ENCODE data around the gene ZCCHC4.

The ZCCHC4 gene

GRCh38 chr4:25313201-25313895 is 774 bp downstream of the ZCCHC4 start:
- no peaks in the 10 kb centered on the region for H4K20me1 ChIP-seq (ENCODE audit: control insufficient read depth, insufficient read depth, low read depth, low read length)
- no peaks in the 10 kb centered on the region for H3K27me3 ChIP-seq (ENCODE audit: control insufficient read depth, low read length)
- H3F3A ChIP-seq (ENCODE audit: control insufficient read depth, insufficient read depth): no peaks in the 10 kb centered on the region
- no peak overlapping the region for H3K27ac ChIP-seq (ENCODE audit: low read depth, low read length)
- no peaks in the 10 kb centered on the region for H3K9me2 ChIP-seq (replicated peaks; ENCODE audit: control insufficient read depth, low read length)
- peaks cover 22% of the 10 kb centered on the region for H3K79me2 ChIP-seq (ENCODE audit: control insufficient read depth, low read length)
- H3K4me1 ChIP-seq (ENCODE audit: control insufficient read depth, low read length): peaks cover 24% of the 10 kb centered on the region
- H3K36me3 ChIP-seq (ENCODE audit: control insufficient read depth, low read length): peaks cover 21% of the 10 kb centered on the region
- H3K4me3 ChIP-seq (ENCODE audit: low read length): peak overlapping the region; percentile 90
- H3K9me3 ChIP-seq (ENCODE audit: control insufficient read depth, insufficient read depth, low read length): no peaks in the 10 kb centered on the region
- TF ChIP-seq EZH2phosphoT487 (IDR thresholded peaks at IDR 0.05; ENCODE audit: borderline replicate concordance, low read length): no peak
- no peak for TF ChIP-seq CTCF (IDR thresholded peaks at IDR 0.05; ENCODE audit: low read depth, low read length, poor library complexity, severe bottlenecking)
- peak overlapping the region; percentile 64 for H3K4me2 ChIP-seq (ENCODE audit: low read length)

DNA sequence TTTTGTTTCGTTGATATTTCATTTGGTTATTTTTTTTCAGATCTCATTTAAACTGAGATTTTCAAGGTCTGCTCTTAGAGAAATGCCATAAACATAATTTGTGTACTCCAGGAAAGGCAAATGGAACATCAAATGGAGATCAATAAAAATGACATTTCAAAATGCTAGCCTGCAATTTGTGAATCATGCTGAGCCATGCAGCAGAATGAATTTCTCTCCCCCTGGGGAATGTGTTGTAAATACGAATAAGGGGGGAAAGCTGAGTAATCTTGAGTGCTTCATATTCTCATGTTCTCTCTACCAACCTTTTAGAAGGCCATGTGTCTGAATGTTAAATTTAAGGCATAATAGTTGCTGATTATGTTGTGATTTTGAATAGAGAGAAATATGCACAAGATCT is 7.8 kb downstream of the ZCCHC4 start:
- Histone ChIP-seq H3K4me3 (ENCODE audit: low read length) (no peak overlapping the region), H3K79me2 (ENCODE audit: control insufficient read depth, low read length) (peaks cover 3% of the 10 kb centered on the region; the same call in 1 of the 2 replicates), H3K36me3 (ENCODE audit: control insufficient read depth, low read length) (peaks cover 23% of the 10 kb centered on the region), H3K4me2 (ENCODE audit: low read length) (no peak overlapping the region), H3K27me3 (ENCODE audit: control insufficient read depth, low read length) (no peaks in the 10 kb centered on the region), H3K9me3 (ENCODE audit: control insufficient read depth, insufficient read depth, low read length) (no peaks in the 10 kb centered on the region), H3K9me2 (replicated peaks; ENCODE audit: control insufficient read depth, low read length) (no peaks in the 10 kb centered on the region), H4K20me1 (ENCODE audit: control insufficient read depth, insufficient read depth, low read depth, low read length) (no peaks in the 10 kb centered on the region), H3F3A (ENCODE audit: control insufficient read depth, insufficient read depth) (peaks cover 4% of the 10 kb centered on the region), H3K27ac (ENCODE audit: low read depth, low read length) (no peak overlapping the region), H3K4me1 (ENCODE audit: control insufficient read depth, low read length) (no peaks in the 10 kb centered on the region)
- TF ChIP-seq CTCF (IDR thresholded peaks at IDR 0.05; ENCODE audit: low read depth, low read length, poor library complexity, severe bottlenecking) (no peak), EZH2phosphoT487 (IDR thresholded peaks at IDR 0.05; ENCODE audit: borderline replicate concordance, low read length) (no peak)

DNA sequence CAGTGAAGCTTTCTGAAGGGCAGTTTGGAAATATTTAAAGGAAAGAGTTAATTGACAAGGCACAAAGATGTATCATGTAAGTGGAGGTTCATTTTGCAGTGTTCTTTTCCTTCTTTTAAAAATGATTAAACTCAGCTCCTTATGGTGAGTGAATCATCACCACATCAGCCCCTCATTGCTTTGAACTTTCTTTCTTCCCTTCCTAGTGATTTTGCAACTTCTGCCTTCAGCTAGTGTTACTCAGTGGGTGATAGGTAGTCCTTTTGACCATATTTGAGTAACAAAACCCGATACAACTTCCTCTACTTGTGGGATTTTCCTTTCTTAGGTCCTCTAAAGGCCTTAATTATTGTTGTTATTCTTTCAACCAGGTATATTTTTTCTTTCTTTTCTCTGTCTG is 8.2 kb downstream of the ZCCHC4 start:
- H3K27ac ChIP-seq (ENCODE audit: low read depth, low read length): no peak overlapping the region
- H4K20me1 ChIP-seq (ENCODE audit: control insufficient read depth, insufficient read depth, low read depth, low read length): no peaks in the 10 kb centered on the region
- H3F3A ChIP-seq (ENCODE audit: control insufficient read depth, insufficient read depth): peaks cover 4% of the 10 kb centered on the region
- H3K9me2 ChIP-seq (replicated peaks; ENCODE audit: control insufficient read depth, low read length): no peaks in the 10 kb centered on the region
- peaks cover 3% of the 10 kb centered on the region; the same call in 1 of the 2 replicates for H3K79me2 ChIP-seq (ENCODE audit: control insufficient read depth, low read length)
- no peak overlapping the region for H3K4me2 ChIP-seq (ENCODE audit: low read length)
- no peaks in the 10 kb centered on the region for H3K9me3 ChIP-seq (ENCODE audit: control insufficient read depth, insufficient read depth, low read length)
- H3K36me3 ChIP-seq (ENCODE audit: control insufficient read depth, low read length): peaks cover 23% of the 10 kb centered on the region
- TF ChIP-seq CTCF (IDR thresholded peaks at IDR 0.05; ENCODE audit: low read depth, low read length, poor library complexity, severe bottlenecking): no peak
- TF ChIP-seq EZH2phosphoT487 (IDR thresholded peaks at IDR 0.05; ENCODE audit: borderline replicate concordance, low read length): no peak
- H3K27me3 ChIP-seq (ENCODE audit: control insufficient read depth, low read length): no peaks in the 10 kb centered on the region
- H3K4me1 ChIP-seq (ENCODE audit: control insufficient read depth, low read length): no peaks in the 10 kb centered on the region
- H3K4me3 ChIP-seq (ENCODE audit: low read length): no peak overlapping the region
